ENCODE data around the gene MYO15A. TPM values are rescaled to one million over a fixed set of nuclear protein-coding genes. Genes with fewer than 3 reads are reported as not detected.
A peak's percentile ranks its signal among the peaks of the same experiment; 100 is the strongest.

Gene MYO15A
- total RNA-seq, 1 donor from 2014 or later = 0.26 TPM

GRCh38 chr17:18184143-18185031, 75.8 kb downstream of the MYO15A start:
- DNase-seq (ENCODE audit: low read depth in 2 of 2) = peak in 1 of 2 donors; percentile 55

- peak in 1 of 2 donors; percentile 3 for DNase-seq (ENCODE audit: low read depth in 2 of 2)
Measured at GRCh38 chr17:18185391-18185790, 76.8 kb downstream of the MYO15A start.

GRCh38 chr17:18185832-18186626, 77.5 kb downstream of the MYO15A start:
- DNase-seq (ENCODE audit: low read depth in 2 of 2) = peak in 1 of 2 donors; percentile 42

- DNase-seq (ENCODE audit: low read depth in 2 of 2) = peak in 1 of 2 donors; percentile 13
Measured at GRCh38 chr17:18186627-18186982, 78.0 kb downstream of the MYO15A start.

- no peak for DNase-seq (ENCODE audit: low read depth in 2 of 2)
Measured at GRCh38 chr17:18187226-18187625, 78.7 kb downstream of the MYO15A start.

- peak in 1 of 2 donors; percentile 60 for DNase-seq (ENCODE audit: low read depth in 2 of 2)
Measured at GRCh38 chr17:18187821-18188761, 79.5 kb downstream of the MYO15A start.

- no peak for DNase-seq (ENCODE audit: low read depth in 2 of 2)
Measured at GRCh38 chr17:18190628-18191235, 82.2 kb downstream of the MYO15A start.

GRCh38 chr17:18191236-18191667, 82.7 kb downstream of the MYO15A start:
- DNase-seq (ENCODE audit: low read depth in 2 of 2) = peak in 1 of 2 donors; percentile 77

- DNase-seq (ENCODE audit: low read depth in 2 of 2) = peak in 1 of 2 donors; percentile 15
Measured at GRCh38 chr17:18191967-18192366, 83.4 kb downstream of the MYO15A start.

GRCh38 chr17:18194394-18194793, 85.8 kb downstream of the MYO15A start:
- no peak for DNase-seq (ENCODE audit: low read depth in 2 of 2)

GRCh38 chr17:18194804-18195203, 86.2 kb downstream of the MYO15A start:
- DNase-seq (ENCODE audit: low read depth in 2 of 2) = no peak

GRCh38 chr17:18195246-18195645, 86.7 kb downstream of the MYO15A start:
- DNase-seq (ENCODE audit: low read depth in 2 of 2) = no peak

GRCh38 chr17:18197535-18198194, 89.1 kb downstream of the MYO15A start:
- DNase-seq (ENCODE audit: low read depth in 2 of 2) = no peak

GRCh38 chr17:18198530-18198929, 90.0 kb downstream of the MYO15A start:
- DNase-seq (ENCODE audit: low read depth in 2 of 2) = peak in 1 of 2 donors; percentile 6

GRCh38 chr17:18201108-18201507, 92.6 kb downstream of the MYO15A start:
- DNase-seq (ENCODE audit: low read depth in 2 of 2) = no peak

GRCh38 chr17:18203308-18203707, 94.8 kb downstream of the MYO15A start:
- DNase-seq (ENCODE audit: low read depth in 2 of 2) = no peak

- DNase-seq (ENCODE audit: low read depth in 2 of 2) = no peak
Measured at GRCh38 chr17:18205861-18206260, 97.3 kb downstream of the MYO15A start.

- DNase-seq (ENCODE audit: low read depth in 2 of 2) = no peak
Measured at GRCh38 chr17:18206962-18207361, 98.4 kb downstream of the MYO15A start.

GRCh38 chr17:18208092-18208491, 99.5 kb downstream of the MYO15A start:
- DNase-seq (ENCODE audit: low read depth in 2 of 2) = no peak

GRCh38 chr17:18213666-18214270, 105.2 kb downstream of the MYO15A start:
- no peak for DNase-seq (ENCODE audit: low read depth in 2 of 2)

Measured in dermis microvascular lymphatic vessel endothelial cell (primary cell).